ENCODE data around the gene LCK.

GRCh38 chr1:32335535-32335789 is 84.4 kb downstream of the LCK start:
- TF ChIP-seq ZNF24 (tag by site-specific recombination; IDR thresholded peaks at IDR 0.05) = no peak
- TF ChIP-seq, protein P1, sequence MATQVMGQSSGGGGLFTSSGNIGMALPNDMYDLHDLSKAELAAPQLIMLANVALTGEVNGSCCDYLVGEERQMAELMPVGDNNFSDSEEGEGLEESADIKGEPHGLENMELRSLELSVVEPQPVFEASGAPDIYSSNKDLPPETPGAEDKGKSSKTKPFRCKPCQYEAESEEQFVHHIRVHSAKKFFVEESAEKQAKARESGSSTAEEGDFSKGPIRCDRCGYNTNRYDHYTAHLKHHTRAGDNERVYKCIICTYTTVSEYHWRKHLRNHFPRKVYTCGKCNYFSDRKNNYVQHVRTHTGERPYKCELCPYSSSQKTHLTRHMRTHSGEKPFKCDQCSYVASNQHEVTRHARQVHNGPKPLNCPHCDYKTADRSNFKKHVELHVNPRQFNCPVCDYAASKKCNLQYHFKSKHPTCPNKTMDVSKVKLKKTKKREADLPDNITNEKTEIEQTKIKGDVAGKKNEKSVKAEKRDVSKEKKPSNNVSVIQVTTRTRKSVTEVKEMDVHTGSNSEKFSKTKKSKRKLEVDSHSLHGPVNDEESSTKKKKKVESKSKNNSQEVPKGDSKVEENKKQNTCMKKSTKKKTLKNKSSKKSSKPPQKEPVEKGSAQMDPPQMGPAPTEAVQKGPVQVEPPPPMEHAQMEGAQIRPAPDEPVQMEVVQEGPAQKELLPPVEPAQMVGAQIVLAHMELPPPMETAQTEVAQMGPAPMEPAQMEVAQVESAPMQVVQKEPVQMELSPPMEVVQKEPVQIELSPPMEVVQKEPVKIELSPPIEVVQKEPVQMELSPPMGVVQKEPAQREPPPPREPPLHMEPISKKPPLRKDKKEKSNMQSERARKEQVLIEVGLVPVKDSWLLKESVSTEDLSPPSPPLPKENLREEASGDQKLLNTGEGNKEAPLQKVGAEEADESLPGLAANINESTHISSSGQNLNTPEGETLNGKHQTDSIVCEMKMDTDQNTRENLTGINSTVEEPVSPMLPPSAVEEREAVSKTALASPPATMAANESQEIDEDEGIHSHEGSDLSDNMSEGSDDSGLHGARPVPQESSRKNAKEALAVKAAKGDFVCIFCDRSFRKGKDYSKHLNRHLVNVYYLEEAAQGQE (tag by site-specific recombination; IDR thresholded peaks at IDR 0.05) = no peak
- no peak for TF ChIP-seq ZSCAN5A (tag by site-specific recombination; IDR thresholded peaks at IDR 0.05)
- TF ChIP-seq, protein P2, sequence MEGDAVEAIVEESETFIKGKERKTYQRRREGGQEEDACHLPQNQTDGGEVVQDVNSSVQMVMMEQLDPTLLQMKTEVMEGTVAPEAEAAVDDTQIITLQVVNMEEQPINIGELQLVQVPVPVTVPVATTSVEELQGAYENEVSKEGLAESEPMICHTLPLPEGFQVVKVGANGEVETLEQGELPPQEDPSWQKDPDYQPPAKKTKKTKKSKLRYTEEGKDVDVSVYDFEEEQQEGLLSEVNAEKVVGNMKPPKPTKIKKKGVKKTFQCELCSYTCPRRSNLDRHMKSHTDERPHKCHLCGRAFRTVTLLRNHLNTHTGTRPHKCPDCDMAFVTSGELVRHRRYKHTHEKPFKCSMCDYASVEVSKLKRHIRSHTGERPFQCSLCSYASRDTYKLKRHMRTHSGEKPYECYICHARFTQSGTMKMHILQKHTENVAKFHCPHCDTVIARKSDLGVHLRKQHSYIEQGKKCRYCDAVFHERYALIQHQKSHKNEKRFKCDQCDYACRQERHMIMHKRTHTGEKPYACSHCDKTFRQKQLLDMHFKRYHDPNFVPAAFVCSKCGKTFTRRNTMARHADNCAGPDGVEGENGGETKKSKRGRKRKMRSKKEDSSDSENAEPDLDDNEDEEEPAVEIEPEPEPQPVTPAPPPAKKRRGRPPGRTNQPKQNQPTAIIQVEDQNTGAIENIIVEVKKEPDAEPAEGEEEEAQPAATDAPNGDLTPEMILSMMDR (tag by site-specific recombination; IDR thresholded peaks at IDR 0.05) = no peak
- TF ChIP-seq ZBTB49 (tag by site-specific recombination; IDR thresholded peaks at IDR 0.05; ENCODE audit: low read depth) = no peak
